Activated naive CD8-positive, alpha-beta T cell (primary cell): ENCODE data around the gene PRSS35.
"Not testable (repeated sequence)": the region's sequence is repeated elsewhere in the genome, so short reads cannot be mapped to it uniquely, and the experiment has no call there.

Experiments used
- H3K27ac Mint-ChIP-seq: one replicate; pipeline ENCODE4 v1.8.0; 2021; ENCODE audit warnings: mixed read lengths
- H3K27me3 Mint-ChIP-seq: one replicate; pipeline ENCODE4 v1.8.0; 2021; ENCODE audit warnings: mixed read lengths
- H3K36me3 Mint-ChIP-seq: one replicate; pipeline ENCODE4 v1.8.0; 2021; ENCODE audit warnings: mixed read lengths
- H3K4me1 Mint-ChIP-seq: one replicate; pipeline ENCODE4 v1.8.0; 2021; ENCODE audit warnings: low read depth, mixed read lengths
- H3K4me3 Mint-ChIP-seq: one replicate; pipeline ENCODE4 v1.8.0; 2021; ENCODE audit warnings: mild to moderate bottlenecking, mixed read lengths
- H3K9me3 Mint-ChIP-seq: one replicate; pipeline ENCODE4 v1.8.0; 2021; ENCODE audit warnings: low read depth, mixed read lengths

PRSS35 gene

GRCh38 chr6:83490217-83490807, 22.0 kb upstream of the PRSS35 start:
- peaks cover 3% of the 10 kb centered on the region for H3K27me3 Mint-ChIP-seq
- H3K36me3 Mint-ChIP-seq, result no peaks in the 10 kb centered on the region
- no peak overlapping the region for H3K27ac Mint-ChIP-seq
- no peaks in the 10 kb centered on the region for H3K9me3 Mint-ChIP-seq
- no peak overlapping the region for H3K4me3 Mint-ChIP-seq
- H3K4me1 Mint-ChIP-seq, result no peaks in the 10 kb centered on the region

GRCh38 chr6:83505356-83505755, 7.0 kb upstream of the PRSS35 start:
- Mint-ChIP-seq H3K4me3 (no peak overlapping the region), H3K36me3 (no peaks in the 10 kb centered on the region), H3K9me3 (no peaks in the 10 kb centered on the region), H3K27ac (no peak overlapping the region), H3K27me3 (peaks cover 2% of the 10 kb centered on the region), H3K4me1 (no peaks in the 10 kb centered on the region)

- no peak overlapping the region for H3K4me3 Mint-ChIP-seq
- peaks cover 11% of the 10 kb centered on the region for H3K4me1 Mint-ChIP-seq
- H3K27me3 Mint-ChIP-seq, result peaks cover 22% of the 10 kb centered on the region
- H3K27ac Mint-ChIP-seq, result no peak overlapping the region
- no peaks in the 10 kb centered on the region for H3K9me3 Mint-ChIP-seq
- no peaks in the 10 kb centered on the region for H3K36me3 Mint-ChIP-seq
These were observed 2.9 kb upstream of the PRSS35 start for GRCh38 chr6:83509441-83509840.

- Mint-ChIP-seq H3K4me1 (peaks cover 11% of the 10 kb centered on the region), H3K9me3 (no peaks in the 10 kb centered on the region), H3K27ac (no peak overlapping the region), H3K36me3 (no peaks in the 10 kb centered on the region), H3K4me3 (no peak overlapping the region), H3K27me3 (peaks cover 25% of the 10 kb centered on the region)
These were observed 1.5 kb upstream of the PRSS35 start for GRCh38 chr6:83510791-83511190.

GRCh38 chr6:83511266-83511665, 1.1 kb upstream of the PRSS35 start:
- no peak overlapping the region for H3K27ac Mint-ChIP-seq
- peaks cover 11% of the 10 kb centered on the region for H3K4me1 Mint-ChIP-seq

GRCh38 chr6:83514466-83514865, 2.1 kb downstream of the PRSS35 start:
- Mint-ChIP-seq H3K27me3 (peaks cover 27% of the 10 kb centered on the region), H3K9me3 (no peaks in the 10 kb centered on the region), H3K4me1 (peaks cover 11% of the 10 kb centered on the region), H3K36me3 (no peaks in the 10 kb centered on the region), H3K27ac (no peak overlapping the region), H3K4me3 (no peak overlapping the region)

More at GRCh38 chr6:83511266-83511665, 1.1 kb upstream of the PRSS35 start:
- H3K4me3 Mint-ChIP-seq, result peak overlapping the region; percentile 40
- H3K9me3 Mint-ChIP-seq, result no peaks in the 10 kb centered on the region
- H3K27me3 Mint-ChIP-seq, result peaks cover 25% of the 10 kb centered on the region
- no peaks in the 10 kb centered on the region for H3K36me3 Mint-ChIP-seq

GRCh38 chr6:83514866-83515466, 2.6 kb downstream of the PRSS35 start:
- Mint-ChIP-seq H3K9me3 (no peaks in the 10 kb centered on the region), H3K36me3 (no peaks in the 10 kb centered on the region), H3K27ac (no peak overlapping the region), H3K4me1 (peaks cover 11% of the 10 kb centered on the region), H3K4me3 (no peak overlapping the region), H3K27me3 (peaks cover 29% of the 10 kb centered on the region)

- H3K4me3 Mint-ChIP-seq, result no peak overlapping the region
- no peaks in the 10 kb centered on the region for H3K36me3 Mint-ChIP-seq
- H3K27ac Mint-ChIP-seq, result no peak overlapping the region
- no peaks in the 10 kb centered on the region for H3K9me3 Mint-ChIP-seq
- H3K27me3 Mint-ChIP-seq, result peaks cover 18% of the 10 kb centered on the region
- peaks cover 3% of the 10 kb centered on the region for H3K4me1 Mint-ChIP-seq
These were observed 5.2 kb downstream of the PRSS35 start for GRCh38 chr6:83517500-83517899.

GRCh38 chr6:83518816-83519480, 6.6 kb downstream of the PRSS35 start:
- no peak overlapping the region for H3K4me3 Mint-ChIP-seq
- H3K36me3 Mint-ChIP-seq, result no peaks in the 10 kb centered on the region
- no peak overlapping the region for H3K27ac Mint-ChIP-seq
- H3K4me1 Mint-ChIP-seq, result no peaks in the 10 kb centered on the region
- H3K9me3 Mint-ChIP-seq, result no peaks in the 10 kb centered on the region
- H3K27me3 Mint-ChIP-seq, result peaks cover 10% of the 10 kb centered on the region

GRCh38 chr6:83536034-83536646, 23.8 kb downstream of the PRSS35 start:
- H3K4me3 Mint-ChIP-seq, result no peak overlapping the region
- H3K27ac Mint-ChIP-seq, result no peak overlapping the region
- H3K36me3 Mint-ChIP-seq, result no peaks in the 10 kb centered on the region
- no peaks in the 10 kb centered on the region for H3K9me3 Mint-ChIP-seq
- peaks cover 5% of the 10 kb centered on the region for H3K27me3 Mint-ChIP-seq
- H3K4me1 Mint-ChIP-seq, result no peaks in the 10 kb centered on the region

GRCh38 chr6:83536647-83537589, 24.6 kb downstream of the PRSS35 start:
- peaks cover 3% of the 10 kb centered on the region for H3K27me3 Mint-ChIP-seq
- no peaks in the 10 kb centered on the region for H3K4me1 Mint-ChIP-seq
- no peaks in the 10 kb centered on the region for H3K36me3 Mint-ChIP-seq
- H3K9me3 Mint-ChIP-seq, result no peaks in the 10 kb centered on the region
- H3K4me3 Mint-ChIP-seq, result no peak overlapping the region
- no peak overlapping the region for H3K27ac Mint-ChIP-seq

GRCh38 chr6:83539678-83540077, 27.3 kb downstream of the PRSS35 start:
- peaks cover 11% of the 10 kb centered on the region for H3K27me3 Mint-ChIP-seq
- peaks cover 3% of the 10 kb centered on the region for H3K36me3 Mint-ChIP-seq
- H3K27ac Mint-ChIP-seq, result no peak overlapping the region
- no peaks in the 10 kb centered on the region for H3K4me1 Mint-ChIP-seq
- H3K9me3 Mint-ChIP-seq, result no peaks in the 10 kb centered on the region
- no peak overlapping the region for H3K4me3 Mint-ChIP-seq

GRCh38 chr6:83546636-83547035, 34.3 kb downstream of the PRSS35 start:
- Mint-ChIP-seq H3K4me1 (no peaks in the 10 kb centered on the region), H3K9me3 (peaks cover 5% of the 10 kb centered on the region), H3K36me3 (peaks cover 3% of the 10 kb centered on the region), H3K27me3 (peaks cover 12% of the 10 kb centered on the region), H3K27ac (no peak overlapping the region), H3K4me3 (no peak overlapping the region)

GRCh38 chr6:83550482-83550881, 38.1 kb downstream of the PRSS35 start:
- H3K4me3 Mint-ChIP-seq, H3K4me1 Mint-ChIP-seq, H3K36me3 Mint-ChIP-seq, H3K27me3 Mint-ChIP-seq, H3K9me3 Mint-ChIP-seq, H3K27ac Mint-ChIP-seq: not testable (repeated sequence)
